ENCODE results near the gene UNC119B.

The UNC119B gene

DNA sequence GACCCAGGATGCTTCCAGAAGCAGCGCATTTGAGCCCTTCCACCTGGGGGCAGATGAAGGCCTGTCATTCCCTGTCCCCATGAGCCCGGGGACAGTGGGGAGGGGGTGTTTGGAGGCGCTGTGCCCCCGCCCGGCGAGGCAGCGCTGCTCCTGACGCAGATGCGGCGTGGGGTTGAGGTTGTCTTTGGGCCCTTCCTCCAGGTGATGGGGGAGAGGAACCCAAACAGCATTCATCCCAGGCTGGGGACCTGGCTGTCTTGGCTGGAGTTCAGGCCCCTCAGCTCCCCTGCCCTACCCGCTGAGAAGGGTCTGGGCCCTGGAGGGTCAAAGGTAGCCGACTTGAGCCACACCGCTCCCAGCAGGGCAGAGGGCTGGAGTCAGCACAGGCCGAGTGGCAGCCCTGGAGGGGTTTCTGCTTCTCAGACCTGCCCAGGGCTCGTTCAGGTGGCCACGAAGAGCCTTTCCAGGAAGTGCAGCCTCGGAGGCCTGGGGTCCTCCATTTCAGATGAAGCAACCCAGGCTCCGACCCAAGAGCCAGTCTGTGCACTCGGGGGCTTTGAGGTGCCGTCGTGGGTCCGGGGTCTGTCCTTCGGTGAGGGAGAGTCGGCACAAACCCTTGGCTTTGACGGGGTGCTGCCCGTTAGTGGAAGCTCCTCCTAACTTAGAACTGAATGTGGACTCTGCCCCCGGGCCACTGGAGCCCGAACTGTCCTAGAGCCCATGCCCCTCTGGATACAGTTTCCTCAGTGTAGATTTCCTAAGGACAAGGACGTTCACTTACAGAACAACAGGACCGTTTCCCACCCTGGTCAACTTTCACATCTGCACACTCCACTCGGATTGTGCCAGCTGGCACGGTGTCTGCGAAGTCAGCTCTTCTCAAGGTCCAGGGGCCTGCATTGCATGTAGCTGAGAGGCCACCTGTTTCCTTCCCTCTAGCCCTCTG, 31.5 kb downstream of the UNC119B start:
- no peak overlapping the region for H3K27ac ChIP-seq
- TF ChIP-seq, protein P1, sequence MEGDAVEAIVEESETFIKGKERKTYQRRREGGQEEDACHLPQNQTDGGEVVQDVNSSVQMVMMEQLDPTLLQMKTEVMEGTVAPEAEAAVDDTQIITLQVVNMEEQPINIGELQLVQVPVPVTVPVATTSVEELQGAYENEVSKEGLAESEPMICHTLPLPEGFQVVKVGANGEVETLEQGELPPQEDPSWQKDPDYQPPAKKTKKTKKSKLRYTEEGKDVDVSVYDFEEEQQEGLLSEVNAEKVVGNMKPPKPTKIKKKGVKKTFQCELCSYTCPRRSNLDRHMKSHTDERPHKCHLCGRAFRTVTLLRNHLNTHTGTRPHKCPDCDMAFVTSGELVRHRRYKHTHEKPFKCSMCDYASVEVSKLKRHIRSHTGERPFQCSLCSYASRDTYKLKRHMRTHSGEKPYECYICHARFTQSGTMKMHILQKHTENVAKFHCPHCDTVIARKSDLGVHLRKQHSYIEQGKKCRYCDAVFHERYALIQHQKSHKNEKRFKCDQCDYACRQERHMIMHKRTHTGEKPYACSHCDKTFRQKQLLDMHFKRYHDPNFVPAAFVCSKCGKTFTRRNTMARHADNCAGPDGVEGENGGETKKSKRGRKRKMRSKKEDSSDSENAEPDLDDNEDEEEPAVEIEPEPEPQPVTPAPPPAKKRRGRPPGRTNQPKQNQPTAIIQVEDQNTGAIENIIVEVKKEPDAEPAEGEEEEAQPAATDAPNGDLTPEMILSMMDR (conservative IDR thresholded peaks at IDR 0.05): no peak
- no peak for TF ChIP-seq ZFX (IDR thresholded peaks at IDR 0.05)

DNA sequence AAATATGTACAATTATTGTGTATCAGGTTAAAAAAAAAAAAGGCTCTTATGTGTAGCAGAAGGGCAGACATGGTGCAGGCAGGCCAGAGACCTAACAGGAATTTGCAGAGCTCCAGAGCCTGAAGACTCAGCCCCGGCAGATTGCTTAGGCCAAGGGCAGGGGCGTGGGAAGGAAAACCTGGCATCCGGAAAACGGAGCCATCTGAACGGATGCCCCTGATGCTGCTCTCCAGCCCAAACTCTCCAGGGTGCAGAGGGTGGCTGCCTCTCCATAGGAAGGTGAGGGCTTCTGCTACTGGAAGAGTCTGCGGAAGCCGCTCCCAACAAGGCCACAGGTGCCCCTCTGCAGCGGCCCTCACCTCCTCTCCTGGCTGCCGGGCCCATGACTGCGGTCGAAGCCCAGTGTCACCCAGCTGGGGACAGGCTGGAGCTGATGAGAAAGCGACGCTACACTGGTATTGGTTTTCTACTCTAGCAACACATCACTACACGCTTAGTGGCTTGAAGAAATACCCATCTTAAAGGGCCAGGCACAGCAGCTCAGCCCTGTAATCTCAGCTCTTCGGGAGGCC, 34.8 kb downstream of the UNC119B start:
- H3K27ac ChIP-seq: no peak overlapping the region
- no peak for TF ChIP-seq ZFX (IDR thresholded peaks at IDR 0.05)
- TF ChIP-seq, protein P1 (conservative IDR thresholded peaks at IDR 0.05): no peak

DNA sequence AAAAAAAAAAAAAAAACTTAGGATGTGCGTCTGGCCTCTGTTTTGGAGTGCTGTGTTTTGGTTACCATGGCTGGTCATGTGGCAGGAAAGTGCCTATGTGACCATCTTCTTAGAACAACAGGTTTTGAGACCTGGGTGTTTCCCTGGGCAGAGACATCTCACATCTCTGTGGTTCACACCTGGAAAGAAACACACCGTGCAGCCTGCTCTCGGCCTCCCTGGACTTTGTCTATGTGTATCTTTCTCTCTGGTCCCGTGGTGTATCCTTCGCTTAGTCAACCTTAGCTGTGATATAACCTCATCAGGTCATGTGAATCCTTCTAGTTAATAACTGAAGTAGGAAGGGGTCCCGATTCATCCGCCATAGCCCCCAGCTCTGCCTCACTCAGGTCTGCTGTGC, 38.0 kb downstream of the UNC119B start:
- no peak overlapping the region for H3K27ac ChIP-seq
- TF ChIP-seq ZFX (IDR thresholded peaks at IDR 0.05): no peak
- TF ChIP-seq, protein P1 (conservative IDR thresholded peaks at IDR 0.05): no peak

DNA sequence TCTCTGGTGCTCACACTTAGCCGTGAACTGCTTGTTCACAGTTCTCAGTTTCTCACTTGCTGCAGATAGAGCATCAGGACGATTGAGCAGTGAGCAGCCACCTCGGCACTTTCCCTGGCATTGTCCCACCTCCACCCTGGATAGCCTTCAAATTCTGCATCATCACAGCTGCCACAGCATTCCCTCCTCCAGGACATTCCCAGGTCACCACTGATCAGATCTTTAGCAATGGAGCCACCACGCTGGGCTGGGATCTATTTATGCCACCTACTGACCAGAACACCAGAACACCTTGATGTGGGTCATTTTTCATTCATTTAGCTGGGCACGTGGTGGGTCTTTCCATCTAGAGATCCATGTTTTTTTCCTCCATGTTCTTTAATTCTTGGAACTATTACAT, 39.0 kb downstream of the UNC119B start:
- no peak overlapping the region for H3K27ac ChIP-seq
- TF ChIP-seq, protein P1 (conservative IDR thresholded peaks at IDR 0.05): no peak
- TF ChIP-seq ZFX (IDR thresholded peaks at IDR 0.05): no peak

DNA sequence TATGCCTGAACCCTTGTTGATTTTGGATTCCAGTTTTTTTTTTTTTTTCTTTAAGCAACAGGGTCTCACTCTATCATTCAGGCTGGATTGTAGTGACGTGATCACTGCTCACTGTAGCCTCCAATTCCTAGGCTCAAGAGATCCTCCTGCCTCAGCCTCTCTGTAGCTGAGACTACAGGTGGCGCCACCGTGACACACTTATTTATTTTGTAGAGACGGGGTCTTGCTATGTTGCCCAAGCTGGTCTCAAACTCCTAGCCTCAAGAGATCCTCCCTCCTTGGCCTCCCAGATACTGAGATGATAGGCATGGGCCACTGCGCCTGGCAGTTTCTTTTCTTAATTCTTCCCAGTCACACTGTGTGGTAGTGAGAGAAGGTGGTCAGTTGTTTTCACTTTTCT, 40.5 kb downstream of the UNC119B start:
- TF ChIP-seq ZFX (IDR thresholded peaks at IDR 0.05): no peak
- no peak overlapping the region for H3K27ac ChIP-seq

DNA sequence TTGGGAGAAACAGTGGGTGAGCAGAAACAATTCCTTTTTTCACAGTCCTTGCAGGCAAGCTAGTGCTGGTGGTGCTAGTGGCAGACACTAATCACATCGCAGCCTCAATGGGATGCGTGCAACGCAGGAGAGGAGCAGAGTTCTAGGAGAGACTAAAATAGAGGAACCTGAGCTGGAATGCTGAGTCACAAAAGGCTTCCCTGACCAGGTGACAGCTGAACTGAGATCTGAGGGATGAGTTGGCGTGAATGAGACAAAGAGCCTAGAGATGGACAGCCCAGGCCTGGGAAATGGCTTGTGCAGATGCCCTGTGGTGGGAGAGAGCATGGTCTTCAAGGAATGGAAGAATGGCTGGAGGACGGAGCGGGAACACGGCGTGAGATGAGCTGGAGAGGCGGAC, 41.1 kb downstream of the UNC119B start:
- TF ChIP-seq, protein P1 (conservative IDR thresholded peaks at IDR 0.05): no peak
- no peak for TF ChIP-seq ZFX (IDR thresholded peaks at IDR 0.05)
- H3K27ac ChIP-seq: no peak overlapping the region

DNA sequence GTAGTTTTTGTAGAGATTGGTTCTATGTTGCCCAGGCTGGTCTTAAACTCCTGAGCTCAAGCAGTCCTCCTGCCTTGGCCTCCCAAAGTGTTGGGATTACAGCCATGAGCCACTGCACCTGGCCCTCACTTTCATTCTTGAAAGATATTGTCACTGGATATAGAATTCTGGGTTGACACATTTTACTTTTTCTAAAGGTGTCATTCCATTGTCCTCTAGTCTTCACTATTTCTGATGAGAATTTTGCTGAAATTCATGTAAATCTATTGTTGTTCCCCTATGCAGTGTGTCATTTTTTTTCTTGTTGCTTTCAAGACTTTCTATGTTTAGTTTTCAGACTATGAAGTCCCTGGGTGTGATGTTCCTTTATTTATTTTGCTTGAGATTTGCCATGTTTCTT, 44.5 kb downstream of the UNC119B start:
- H3K27ac ChIP-seq: no peak overlapping the region
- no peak for TF ChIP-seq ZFX (IDR thresholded peaks at IDR 0.05)
- TF ChIP-seq, protein P1 (conservative IDR thresholded peaks at IDR 0.05): no peak
